BLaER1 treated with 17β-estradiol and CSF1 and Interleukin-3, amounts not matched to agents 10 nM and 100 nM (cell line): ENCODE results near the gene ATRX.
A peak's percentile ranks its signal among the peaks of the same experiment; 100 is the strongest.
"Not testable (repeated sequence)": the region's sequence is repeated elsewhere in the genome, so short reads cannot be mapped to it uniquely, and the experiment has no call there.

Source experiments
- H3K27ac ChIP-seq, 11 experiments: shearing (Covaris generic); formaldehyde crosslinking; 2 replicates each; pipeline ENCODE4 v1.8.1; 2022
- H3K27me3 ChIP-seq, 11 experiments: shearing (Covaris generic); formaldehyde crosslinking; 2 replicates each; pipeline ENCODE4 v1.8.1; 2022
- H3K36me3 ChIP-seq, 11 experiments: shearing (Covaris generic); formaldehyde crosslinking; 2 replicates each; pipeline ENCODE4 v1.8.1; 2022
- H3K4me1 ChIP-seq, 10 experiments: shearing (Covaris generic); formaldehyde crosslinking; 2 replicates each; pipeline ENCODE4 v1.8.1; 2022
- H3K4me2 ChIP-seq, 11 experiments: shearing (Covaris generic); formaldehyde crosslinking; 2 replicates each; pipeline ENCODE4 v1.8.1; 2022
- H3K4me3 ChIP-seq, 10 experiments: shearing (Covaris generic); formaldehyde crosslinking; 2 replicates each; pipeline ENCODE4 v1.8.1; 2022
- H3K9ac ChIP-seq, 11 experiments: shearing (Covaris generic); formaldehyde crosslinking; 2 replicates each; pipeline ENCODE4 v1.8.1; 2022
- H3K9me3 ChIP-seq, 11 experiments: shearing (Covaris generic); formaldehyde crosslinking; replicated peaks in 1 of 11; 2 replicates each; pipeline ENCODE4 v1.8.1; 2022
- H4K20me1 ChIP-seq, 11 experiments: shearing (Covaris generic); formaldehyde crosslinking; 2 replicates each; pipeline ENCODE4 v1.8.1; 2022
- Cebpa-rat ChIP-seq, 11 experiments: shearing (Covaris generic); IDR thresholded peaks; 2 replicates each; pipeline ENCODE4 v1.8.1; 2022

ATRX gene, protein sequence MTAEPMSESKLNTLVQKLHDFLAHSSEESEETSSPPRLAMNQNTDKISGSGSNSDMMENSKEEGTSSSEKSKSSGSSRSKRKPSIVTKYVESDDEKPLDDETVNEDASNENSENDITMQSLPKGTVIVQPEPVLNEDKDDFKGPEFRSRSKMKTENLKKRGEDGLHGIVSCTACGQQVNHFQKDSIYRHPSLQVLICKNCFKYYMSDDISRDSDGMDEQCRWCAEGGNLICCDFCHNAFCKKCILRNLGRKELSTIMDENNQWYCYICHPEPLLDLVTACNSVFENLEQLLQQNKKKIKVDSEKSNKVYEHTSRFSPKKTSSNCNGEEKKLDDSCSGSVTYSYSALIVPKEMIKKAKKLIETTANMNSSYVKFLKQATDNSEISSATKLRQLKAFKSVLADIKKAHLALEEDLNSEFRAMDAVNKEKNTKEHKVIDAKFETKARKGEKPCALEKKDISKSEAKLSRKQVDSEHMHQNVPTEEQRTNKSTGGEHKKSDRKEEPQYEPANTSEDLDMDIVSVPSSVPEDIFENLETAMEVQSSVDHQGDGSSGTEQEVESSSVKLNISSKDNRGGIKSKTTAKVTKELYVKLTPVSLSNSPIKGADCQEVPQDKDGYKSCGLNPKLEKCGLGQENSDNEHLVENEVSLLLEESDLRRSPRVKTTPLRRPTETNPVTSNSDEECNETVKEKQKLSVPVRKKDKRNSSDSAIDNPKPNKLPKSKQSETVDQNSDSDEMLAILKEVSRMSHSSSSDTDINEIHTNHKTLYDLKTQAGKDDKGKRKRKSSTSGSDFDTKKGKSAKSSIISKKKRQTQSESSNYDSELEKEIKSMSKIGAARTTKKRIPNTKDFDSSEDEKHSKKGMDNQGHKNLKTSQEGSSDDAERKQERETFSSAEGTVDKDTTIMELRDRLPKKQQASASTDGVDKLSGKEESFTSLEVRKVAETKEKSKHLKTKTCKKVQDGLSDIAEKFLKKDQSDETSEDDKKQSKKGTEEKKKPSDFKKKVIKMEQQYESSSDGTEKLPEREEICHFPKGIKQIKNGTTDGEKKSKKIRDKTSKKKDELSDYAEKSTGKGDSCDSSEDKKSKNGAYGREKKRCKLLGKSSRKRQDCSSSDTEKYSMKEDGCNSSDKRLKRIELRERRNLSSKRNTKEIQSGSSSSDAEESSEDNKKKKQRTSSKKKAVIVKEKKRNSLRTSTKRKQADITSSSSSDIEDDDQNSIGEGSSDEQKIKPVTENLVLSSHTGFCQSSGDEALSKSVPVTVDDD (N-terminal part only)

DNA sequence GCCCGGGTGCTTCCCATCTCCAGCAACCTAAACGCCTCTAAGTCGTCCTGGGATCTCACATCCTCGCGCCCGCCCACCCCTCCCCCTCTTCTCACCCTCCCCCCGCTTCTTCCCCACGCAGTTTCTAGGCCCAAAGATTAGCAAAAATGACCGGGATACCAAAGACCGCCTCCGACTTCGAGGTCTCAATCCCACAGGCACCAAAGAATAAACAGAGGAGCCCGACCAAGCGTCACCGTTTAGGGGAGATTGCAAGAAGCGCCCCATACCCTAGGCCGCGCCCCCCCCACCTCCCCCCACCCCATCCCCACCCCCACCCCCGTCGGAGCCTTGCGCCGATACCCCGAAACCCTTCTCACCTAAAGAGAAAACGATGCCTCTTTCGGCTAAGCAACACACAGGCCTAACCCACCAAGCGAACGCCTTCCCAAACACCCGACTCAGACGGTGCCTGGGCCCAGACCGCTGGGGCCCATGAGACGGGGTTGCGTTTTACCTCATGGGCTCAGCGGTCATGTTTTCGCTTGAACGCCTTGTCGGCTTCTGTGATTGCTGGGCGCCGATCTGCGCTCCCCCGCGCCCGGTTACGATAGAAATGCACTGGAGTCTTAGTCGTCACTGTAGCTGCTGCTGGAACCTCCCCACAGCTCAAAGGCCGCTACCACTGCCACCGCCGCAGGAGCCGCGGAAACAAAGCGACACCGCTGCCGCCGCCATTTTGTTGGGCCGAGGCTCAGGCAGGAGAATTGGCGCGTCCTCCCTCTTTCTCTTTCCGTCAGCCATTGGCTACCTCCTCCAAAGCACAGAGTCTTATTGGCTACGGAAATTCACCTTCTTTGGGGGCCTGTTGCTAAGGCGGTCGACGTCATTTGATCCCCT lies at the start of gene ATRX:
Gene ATRX (minus strand): TSS at position 731 of the 879 bp plus-strand sequence. CDS start 215 bp downstream, at position 516.
- Histone ChIP-seq H3K4me1 (peaks cover 0 to 20% (median 7%) of the 10 kb centered on the region in 10 experiments; a peak in 9 of 20 replicates), H3K9me3 (peaks cover 0 to 5% (median 0%) of the 10 kb centered on the region in 11 experiments; a peak in 2 of 22 replicates), H3K4me3 (peak within 1 kb of the TSS; percentile 62 to 77 (median 70)), H3K27ac (peak within 1 kb of the TSS; percentile 94 to 98 (median 97)), H3K36me3 (peaks cover 0 to 9% (median 0%) of the 10 kb centered on the region in 11 experiments; a peak in 8 of 22 replicates), H3K27me3 (peaks cover 12 to 49% (median 36%) of the 10 kb centered on the region in 11 experiments; a peak in 19 of 22 replicates), H3K9ac (peak within 1 kb of the TSS; percentile 93 to 98 (median 97)), H4K20me1 (peaks cover 20 to 45% (median 42%) of the 10 kb centered on the region in 11 experiments; a peak in 21 of 22 replicates), H3K4me2 (peak within 1 kb of the TSS; percentile 61 to 78 (median 72))
- no peak for TF ChIP-seq Cebpa-rat (IDR thresholded peaks at IDR 0.05)

DNA sequence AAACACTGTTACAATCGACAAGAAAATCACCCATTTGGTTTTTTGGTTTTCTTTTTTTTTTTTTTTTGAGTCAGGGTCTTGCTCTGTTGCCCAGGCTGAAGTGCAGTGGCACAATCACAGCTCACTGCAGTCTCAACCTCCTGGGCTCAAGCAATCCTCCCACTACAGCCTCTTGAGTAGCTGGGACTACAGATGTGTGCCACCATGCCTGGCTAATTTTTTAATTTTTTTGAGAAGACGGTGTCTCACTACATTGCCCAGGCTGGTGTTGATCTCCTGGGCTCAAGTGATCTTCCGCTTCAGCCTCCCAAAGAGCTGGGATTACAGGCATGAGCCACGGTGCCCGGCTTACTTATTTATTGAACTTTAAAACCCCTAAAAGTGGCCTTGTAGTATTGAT lies 45.5 kb upstream of the ATRX start:
- H3K4me2 ChIP-seq, H3K27ac ChIP-seq, H3K4me1 ChIP-seq, H4K20me1 ChIP-seq, H3K9me3 ChIP-seq, H3K4me3 ChIP-seq, H3K9ac ChIP-seq: not testable (repeated sequence)
- peaks cover 35 to 79% (median 67%) of the 10 kb centered on the region in 11 experiments for H3K27me3 ChIP-seq
- H3K36me3 ChIP-seq = peaks cover 12 to 47% (median 24%) of the 10 kb centered on the region in 11 experiments; a peak in 17 of 22 replicates

DNA sequence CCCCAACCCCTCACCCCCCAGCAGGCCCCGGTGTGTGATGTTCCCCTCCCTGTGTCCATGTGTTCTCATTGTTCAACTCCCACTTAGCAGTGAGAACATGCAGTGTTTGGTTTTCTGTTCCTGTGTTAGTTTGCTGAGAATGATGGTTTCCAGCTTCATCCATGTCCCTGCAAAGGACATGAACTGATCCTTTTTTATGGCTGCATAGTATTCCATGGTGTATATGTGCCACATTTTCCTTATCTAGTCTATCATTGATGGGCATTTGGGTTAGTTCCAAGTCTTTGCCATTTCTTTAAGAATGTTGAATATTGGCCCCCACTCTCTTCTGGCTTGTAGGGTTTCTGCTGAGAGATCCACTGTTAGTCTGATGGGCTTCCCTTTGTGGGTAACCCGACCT lies 36.0 kb upstream of the ATRX start:
- H4K20me1 ChIP-seq, H3K4me2 ChIP-seq, H3K27ac ChIP-seq, H3K4me3 ChIP-seq, H3K9ac ChIP-seq, H3K4me1 ChIP-seq: not testable (repeated sequence)
- Histone ChIP-seq H3K9me3 (peaks cover 15 to 34% (median 27%) of the 10 kb centered on the region in 11 experiments; a peak in 20 of 22 replicates), H3K36me3 (peaks cover 15 to 41% (median 26%) of the 10 kb centered on the region in 11 experiments; a peak in 21 of 22 replicates), H3K27me3 (peaks cover 36 to 81% (median 66%) of the 10 kb centered on the region in 11 experiments; a peak in 21 of 22 replicates)

DNA sequence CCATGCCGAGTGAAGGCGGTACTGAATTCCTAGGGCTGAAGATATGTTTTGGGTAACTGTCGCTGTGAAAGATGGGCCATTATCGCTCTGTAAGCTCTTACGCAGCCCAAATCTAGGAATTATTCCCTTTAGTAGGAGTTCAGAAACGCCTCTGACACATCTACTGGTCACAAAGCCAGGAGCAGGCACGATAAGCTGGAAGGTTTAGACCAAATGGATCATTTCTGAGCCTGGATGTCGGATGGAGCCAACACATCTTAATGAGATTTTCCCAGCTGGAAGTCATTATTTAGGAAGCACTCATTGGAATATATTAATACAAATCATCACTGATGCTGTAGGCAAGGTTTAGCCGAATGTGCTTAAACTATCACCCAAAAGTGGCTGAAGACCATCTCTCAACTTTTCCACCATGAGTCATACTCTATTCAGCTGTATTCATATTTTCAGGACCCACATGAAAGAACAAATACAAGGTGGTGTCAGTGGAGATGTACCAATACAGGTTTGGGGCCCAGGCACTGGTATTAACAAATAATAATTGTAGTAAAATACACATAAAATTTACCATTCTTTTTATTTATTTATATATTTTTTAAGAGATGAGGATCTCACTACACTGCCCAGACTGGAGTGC lies 34.2 kb upstream of the ATRX start:
- no peak for TF ChIP-seq Cebpa-rat (IDR thresholded peaks at IDR 0.05)
- H3K9me3 ChIP-seq = peaks cover 12 to 28% (median 24%) of the 10 kb centered on the region in 11 experiments; a peak in 20 of 22 replicates
- H3K4me1 ChIP-seq = peaks cover 0 to under 1% (median 0%) of the 10 kb centered on the region in 10 experiments; a peak in 1 of 20 replicates
- no peak overlapping the region for H3K9ac ChIP-seq
- no peak overlapping the region for H3K4me2 ChIP-seq
- H3K27ac ChIP-seq = no peak overlapping the region
- peaks cover 23 to 80% (median 55%) of the 10 kb centered on the region in 11 experiments; a peak in 21 of 22 replicates for H3K27me3 ChIP-seq
- H3K36me3 ChIP-seq = peaks cover 5 to 25% (median 21%) of the 10 kb centered on the region in 11 experiments; a peak in 21 of 22 replicates
- no peak overlapping the region for H3K4me3 ChIP-seq
- H4K20me1 ChIP-seq = no peaks in the 10 kb centered on the region

DNA sequence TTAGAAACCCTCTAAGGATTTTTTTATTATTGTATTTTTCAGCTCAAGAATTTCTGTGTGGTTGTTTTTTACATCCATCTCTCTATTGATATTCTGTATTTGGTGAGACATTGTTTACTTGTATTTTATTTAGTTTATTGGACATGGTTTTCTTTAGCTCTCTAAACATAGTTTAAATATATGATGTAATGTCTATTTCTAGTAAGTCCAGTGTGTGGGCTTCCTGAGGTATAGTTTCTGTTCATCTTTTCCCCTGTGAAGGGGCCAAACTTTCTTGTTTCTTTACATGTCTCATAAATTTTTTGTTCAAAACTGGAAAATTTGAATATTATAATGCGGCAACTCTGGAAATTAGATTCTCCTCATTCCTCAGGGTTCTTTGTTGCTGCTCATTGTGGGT lies 28.2 kb upstream of the ATRX start:
- Histone ChIP-seq H3K36me3 (no peaks in the 10 kb centered on the region), H3K27ac (no peak overlapping the region), H3K4me2 (peak overlapping the region in 1 of 11 experiments; percentile 2; a peak in 1 of 22 replicates), H3K4me3 (no peak overlapping the region), H3K4me1 (peaks cover 0 to 14% (median 0%) of the 10 kb centered on the region in 10 experiments; a peak in 3 of 20 replicates), H3K9me3 (peaks cover 0 to 23% (median 13%) of the 10 kb centered on the region in 11 experiments; a peak in 12 of 22 replicates), H4K20me1 (no peaks in the 10 kb centered on the region), H3K9ac (no peak overlapping the region), H3K27me3 (peaks cover 4 to 63% (median 42%) of the 10 kb centered on the region in 11 experiments; a peak in 19 of 22 replicates)
- TF ChIP-seq Cebpa-rat (IDR thresholded peaks at IDR 0.05) = no peak

DNA sequence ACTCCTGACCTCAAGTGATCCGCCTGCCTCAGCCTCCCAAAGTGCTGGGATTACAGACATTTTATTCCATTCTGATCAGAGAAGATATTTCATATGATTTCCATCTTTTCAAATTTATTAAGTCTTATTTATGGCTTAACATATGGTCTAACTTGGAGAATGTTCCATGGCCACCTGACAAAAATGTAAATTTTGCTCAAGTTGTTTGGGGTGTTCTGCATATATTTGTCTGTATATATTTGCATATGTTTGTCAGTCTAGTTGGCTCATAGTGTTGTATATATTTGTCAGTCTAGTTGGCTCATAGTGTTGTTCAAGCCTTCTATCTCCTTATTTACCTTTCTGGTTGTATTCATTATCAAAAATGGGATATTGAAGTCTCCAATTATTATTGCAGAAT lies 16.2 kb upstream of the ATRX start:
- no peak overlapping the region for H3K4me2 ChIP-seq

DNA sequence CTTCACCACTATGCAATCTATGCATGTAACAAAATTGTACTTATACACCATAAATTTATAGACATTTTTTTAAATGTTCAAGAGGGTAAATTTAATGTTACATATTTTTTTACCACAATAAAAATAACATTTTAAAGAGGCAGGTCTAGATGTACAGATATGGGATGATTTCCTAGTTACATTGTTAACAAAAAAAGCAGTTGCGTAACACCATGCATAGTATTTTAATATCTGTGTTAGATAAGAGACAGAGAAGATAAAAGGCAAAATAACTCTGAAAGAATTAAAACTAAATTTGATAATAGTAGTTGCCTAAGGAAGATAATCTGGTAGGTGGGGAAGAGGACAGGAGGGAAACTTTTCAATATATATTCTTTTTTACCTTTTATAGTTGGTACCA lies 9.1 kb upstream of the ATRX start:
- peaks cover 0 to 19% (median 8%) of the 10 kb centered on the region in 11 experiments; a peak in 15 of 22 replicates for H3K27me3 ChIP-seq
- no peaks in the 10 kb centered on the region for H3K4me1 ChIP-seq
- no peak overlapping the region for H3K27ac ChIP-seq
- H3K36me3 ChIP-seq = no peaks in the 10 kb centered on the region
- H3K9ac ChIP-seq = no peak overlapping the region
- H3K4me3 ChIP-seq = no peak overlapping the region
- no peaks in the 10 kb centered on the region for H4K20me1 ChIP-seq
- TF ChIP-seq Cebpa-rat (IDR thresholded peaks at IDR 0.05) = no peak; a peak in 1 of 22 replicates
- no peak overlapping the region for H3K4me2 ChIP-seq
- H3K9me3 ChIP-seq = peaks cover 0 to 15% (median 5%) of the 10 kb centered on the region in 11 experiments; a peak in 8 of 22 replicates

More for the DNA sequence above, 16.2 kb upstream of the ATRX start:
- no peak for TF ChIP-seq Cebpa-rat (IDR thresholded peaks at IDR 0.05)
- Histone ChIP-seq H3K27ac (no peak overlapping the region), H3K4me3 (no peak overlapping the region), H3K4me1 (no peaks in the 10 kb centered on the region), H3K9me3 (peaks cover 0 to 6% (median 0%) of the 10 kb centered on the region in 11 experiments; a peak in 4 of 22 replicates), H3K36me3 (no peaks in the 10 kb centered on the region), H3K9ac (no peak overlapping the region), H4K20me1 (no peaks in the 10 kb centered on the region), H3K27me3 (peaks cover 0 to 12% (median 4%) of the 10 kb centered on the region in 11 experiments; a peak in 8 of 22 replicates)
